ENCODE measurements around the gene BCL2L2. TPM values are rescaled to one million over a fixed set of nuclear protein-coding genes. Genes with fewer than 3 reads are reported as not detected.

The BCL2L2 gene
- total RNA-seq, 1 donor from 2014 or later = 22.5 TPM

GRCh38 chr14:23345987-23346692, 39.5 kb downstream of the BCL2L2 start:
- H3K27ac Mint-ChIP-seq = no peak overlapping the region
- no peak for DNase-seq (ENCODE audit: extremely low spot score, unreplicated experiment)
- H3K4me1 Mint-ChIP-seq (ENCODE audit: unreplicated experiment) = peaks cover 1% of the 10 kb centered on the region
- TF ChIP-seq CTCF (conservative IDR thresholded peaks at IDR 0.05) = no peak
- H3K36me3 Mint-ChIP-seq = peaks cover 12% of the 10 kb centered on the region
- peaks cover 15% of the 10 kb centered on the region for H3K27me3 Mint-ChIP-seq
- H3K4me3 Mint-ChIP-seq = no peak overlapping the region
- H3K9me3 Mint-ChIP-seq = no peaks in the 10 kb centered on the region

- H3K27ac Mint-ChIP-seq = no peak overlapping the region
- peaks cover 14% of the 10 kb centered on the region for H3K36me3 Mint-ChIP-seq
- no peak for DNase-seq (ENCODE audit: extremely low spot score, unreplicated experiment)
- TF ChIP-seq CTCF (conservative IDR thresholded peaks at IDR 0.05) = no peak
- H3K9me3 Mint-ChIP-seq = no peaks in the 10 kb centered on the region
- H3K4me1 Mint-ChIP-seq (ENCODE audit: unreplicated experiment) = peaks cover 4% of the 10 kb centered on the region
- no peak overlapping the region for H3K4me3 Mint-ChIP-seq
- H3K27me3 Mint-ChIP-seq = peaks cover 18% of the 10 kb centered on the region
Measured at GRCh38 chr14:23346693-23347405, 40.2 kb downstream of the BCL2L2 start.

GRCh38 chr14:23347406-23348296, 41.0 kb downstream of the BCL2L2 start:
- Mint-ChIP-seq H3K4me1 (ENCODE audit: unreplicated experiment) (peaks cover 4% of the 10 kb centered on the region), H3K4me3 (no peak overlapping the region), H3K36me3 (peaks cover 14% of the 10 kb centered on the region), H3K9me3 (no peaks in the 10 kb centered on the region), H3K27me3 (peaks cover 16% of the 10 kb centered on the region), H3K27ac (no peak overlapping the region)
- DNase-seq (ENCODE audit: extremely low spot score, unreplicated experiment) = no peak
- TF ChIP-seq CTCF (conservative IDR thresholded peaks at IDR 0.05) = no peak

GRCh38 chr14:23348297-23348655, 41.6 kb downstream of the BCL2L2 start:
- no peak for DNase-seq (ENCODE audit: extremely low spot score, unreplicated experiment)
- H3K4me1 Mint-ChIP-seq (ENCODE audit: unreplicated experiment) = peaks cover 9% of the 10 kb centered on the region
- no peaks in the 10 kb centered on the region for H3K9me3 Mint-ChIP-seq
- H3K36me3 Mint-ChIP-seq = peaks cover 14% of the 10 kb centered on the region
- no peak for TF ChIP-seq CTCF (conservative IDR thresholded peaks at IDR 0.05)
- peaks cover 20% of the 10 kb centered on the region for H3K27me3 Mint-ChIP-seq
- no peak overlapping the region for H3K4me3 Mint-ChIP-seq
- no peak overlapping the region for H3K27ac Mint-ChIP-seq

GRCh38 chr14:23349156-23349845, 42.7 kb downstream of the BCL2L2 start:
- H3K27ac Mint-ChIP-seq = no peak overlapping the region
- DNase-seq (ENCODE audit: extremely low spot score, unreplicated experiment) = no peak
- peaks cover 29% of the 10 kb centered on the region for H3K27me3 Mint-ChIP-seq
- H3K9me3 Mint-ChIP-seq = no peaks in the 10 kb centered on the region
- no peak for TF ChIP-seq CTCF (conservative IDR thresholded peaks at IDR 0.05)
- peak overlapping the region; percentile 53 for H3K4me3 Mint-ChIP-seq
- peaks cover 9% of the 10 kb centered on the region for H3K4me1 Mint-ChIP-seq (ENCODE audit: unreplicated experiment)
- peaks cover 14% of the 10 kb centered on the region for H3K36me3 Mint-ChIP-seq

All from type B pancreatic cell (in vitro differentiated cells).